Epithelial cell of esophagus (primary cell): ENCODE results near the gene CHST11.
"Not testable (repeated sequence)": the region's sequence is repeated elsewhere in the genome, so short reads cannot be mapped to it uniquely, and the experiment has no call there.

Experiments used
- DNase-seq: peaks from one replicate; pipeline ENCODE4 v3.0.0; 2010; ENCODE audit warnings: low read depth
- H3K4me3 ChIP-seq: 2 replicates; pipeline ENCODE4 v1.5.1; 2011; ENCODE audit warnings: mild to moderate bottlenecking, low read length, control low read depth
- TF ChIP-seq, protein P1 (sequence below): IDR thresholded peaks from 2 replicates; pipeline ENCODE4 v1.5.1; 2011; ENCODE audit warnings: low read depth, mild to moderate bottlenecking, low read length, control low read depth, inconsistent platforms; ENCODE audit not compliant: insufficient read depth; ENCODE audit errors: missing control alignments

The CHST11 gene

DNA sequence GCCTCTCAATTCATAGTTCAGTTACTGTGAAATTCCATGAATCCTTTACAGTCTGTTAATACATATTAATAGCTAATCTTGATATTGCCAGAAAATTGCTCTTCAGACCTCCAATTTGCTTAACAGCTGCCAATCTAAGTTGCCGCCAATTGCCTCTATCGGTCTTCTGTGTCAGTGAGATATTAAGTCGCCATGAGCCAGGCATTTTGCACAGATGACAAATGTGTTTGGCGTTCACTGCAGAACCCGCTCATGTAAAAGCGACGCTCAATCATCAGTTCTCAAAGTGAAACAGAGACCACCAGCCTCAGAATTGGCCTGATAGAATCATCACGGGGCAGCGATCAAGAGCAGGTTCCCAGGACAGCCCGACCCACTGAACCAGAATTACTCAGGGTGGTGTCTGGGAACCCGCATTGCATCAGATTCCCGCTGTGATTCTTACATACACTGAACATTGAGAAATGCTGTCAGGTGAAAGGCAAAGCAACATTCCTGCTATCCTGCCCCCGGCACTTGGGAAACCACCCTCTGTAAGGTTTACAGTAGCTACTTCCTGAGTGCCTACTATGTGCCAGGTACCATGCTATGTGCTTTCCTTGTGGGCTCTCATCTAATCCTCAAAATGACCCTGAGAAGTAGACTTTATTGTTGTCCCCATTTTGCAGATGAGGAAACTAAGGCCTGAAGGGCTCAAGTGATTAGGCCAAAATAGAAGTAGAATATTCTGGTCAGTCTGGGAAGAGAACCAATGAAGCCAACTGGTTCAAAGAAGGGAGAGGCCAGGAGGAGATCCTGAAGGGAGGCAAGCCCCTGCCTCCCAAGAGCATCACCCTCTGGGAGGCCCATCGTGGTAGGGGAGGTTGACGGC is 285.0 kb downstream of the CHST11 start:
- TF ChIP-seq, protein P1, sequence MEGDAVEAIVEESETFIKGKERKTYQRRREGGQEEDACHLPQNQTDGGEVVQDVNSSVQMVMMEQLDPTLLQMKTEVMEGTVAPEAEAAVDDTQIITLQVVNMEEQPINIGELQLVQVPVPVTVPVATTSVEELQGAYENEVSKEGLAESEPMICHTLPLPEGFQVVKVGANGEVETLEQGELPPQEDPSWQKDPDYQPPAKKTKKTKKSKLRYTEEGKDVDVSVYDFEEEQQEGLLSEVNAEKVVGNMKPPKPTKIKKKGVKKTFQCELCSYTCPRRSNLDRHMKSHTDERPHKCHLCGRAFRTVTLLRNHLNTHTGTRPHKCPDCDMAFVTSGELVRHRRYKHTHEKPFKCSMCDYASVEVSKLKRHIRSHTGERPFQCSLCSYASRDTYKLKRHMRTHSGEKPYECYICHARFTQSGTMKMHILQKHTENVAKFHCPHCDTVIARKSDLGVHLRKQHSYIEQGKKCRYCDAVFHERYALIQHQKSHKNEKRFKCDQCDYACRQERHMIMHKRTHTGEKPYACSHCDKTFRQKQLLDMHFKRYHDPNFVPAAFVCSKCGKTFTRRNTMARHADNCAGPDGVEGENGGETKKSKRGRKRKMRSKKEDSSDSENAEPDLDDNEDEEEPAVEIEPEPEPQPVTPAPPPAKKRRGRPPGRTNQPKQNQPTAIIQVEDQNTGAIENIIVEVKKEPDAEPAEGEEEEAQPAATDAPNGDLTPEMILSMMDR = no peak
- H3K4me3 ChIP-seq = no peak overlapping the region
- DNase-seq = peak; percentile 72

DNA sequence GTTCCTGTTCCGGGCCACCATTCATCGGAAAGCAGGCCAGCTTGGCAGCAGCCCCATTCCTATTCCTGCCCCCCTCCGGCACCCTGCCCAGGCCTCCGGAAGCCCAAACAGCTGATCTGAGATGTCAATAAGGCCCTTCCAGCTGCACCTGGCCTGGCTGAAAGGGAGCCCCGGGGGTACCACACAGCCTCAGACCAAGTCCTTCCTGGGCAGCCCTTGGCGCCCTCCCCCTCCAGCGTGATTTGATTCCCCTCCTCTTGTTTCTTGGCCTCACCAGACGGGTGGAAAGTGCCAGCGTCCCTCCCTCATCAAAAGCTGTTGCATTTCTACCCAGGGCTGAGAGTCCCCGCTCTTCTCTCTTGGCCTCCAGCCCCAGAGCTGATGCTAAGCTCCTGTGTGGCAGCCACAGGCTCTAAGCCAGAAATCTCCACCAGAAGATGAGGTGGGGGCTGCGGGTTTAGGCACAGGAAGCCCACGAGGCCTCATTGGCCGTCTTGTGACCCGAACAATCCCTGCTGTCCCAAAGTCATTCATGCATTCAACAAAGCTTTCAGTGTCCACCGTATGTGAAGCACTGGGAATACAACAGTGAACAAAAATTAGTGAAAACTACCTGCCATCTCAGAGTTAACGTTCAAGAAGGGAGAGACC is 285.9 kb downstream of the CHST11 start:
- DNase-seq = no peak
- H3K4me3 ChIP-seq = no peak overlapping the region
- TF ChIP-seq, protein P1 = no peak

DNA sequence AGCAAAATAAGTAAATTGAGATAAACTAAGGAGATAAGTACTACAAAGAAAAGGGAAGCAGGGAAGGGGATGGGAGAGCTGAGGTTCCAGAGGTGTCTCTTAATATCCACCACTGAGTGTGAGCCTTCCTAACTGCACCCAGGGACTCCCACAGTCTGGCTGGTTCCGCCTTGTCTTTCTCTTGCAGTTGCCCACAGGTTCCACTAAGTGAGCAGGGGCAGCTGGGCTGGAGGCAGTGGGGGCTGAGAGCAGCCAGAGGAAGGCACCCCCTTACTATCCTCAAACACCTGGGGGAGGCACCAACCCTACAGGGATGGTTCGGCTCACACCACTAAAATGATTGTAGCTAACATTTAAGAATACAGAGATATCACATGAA is 286.4 kb downstream of the CHST11 start:
- no peak for DNase-seq
- TF ChIP-seq, protein P1 = no peak
- no peak overlapping the region for H3K4me3 ChIP-seq

DNA sequence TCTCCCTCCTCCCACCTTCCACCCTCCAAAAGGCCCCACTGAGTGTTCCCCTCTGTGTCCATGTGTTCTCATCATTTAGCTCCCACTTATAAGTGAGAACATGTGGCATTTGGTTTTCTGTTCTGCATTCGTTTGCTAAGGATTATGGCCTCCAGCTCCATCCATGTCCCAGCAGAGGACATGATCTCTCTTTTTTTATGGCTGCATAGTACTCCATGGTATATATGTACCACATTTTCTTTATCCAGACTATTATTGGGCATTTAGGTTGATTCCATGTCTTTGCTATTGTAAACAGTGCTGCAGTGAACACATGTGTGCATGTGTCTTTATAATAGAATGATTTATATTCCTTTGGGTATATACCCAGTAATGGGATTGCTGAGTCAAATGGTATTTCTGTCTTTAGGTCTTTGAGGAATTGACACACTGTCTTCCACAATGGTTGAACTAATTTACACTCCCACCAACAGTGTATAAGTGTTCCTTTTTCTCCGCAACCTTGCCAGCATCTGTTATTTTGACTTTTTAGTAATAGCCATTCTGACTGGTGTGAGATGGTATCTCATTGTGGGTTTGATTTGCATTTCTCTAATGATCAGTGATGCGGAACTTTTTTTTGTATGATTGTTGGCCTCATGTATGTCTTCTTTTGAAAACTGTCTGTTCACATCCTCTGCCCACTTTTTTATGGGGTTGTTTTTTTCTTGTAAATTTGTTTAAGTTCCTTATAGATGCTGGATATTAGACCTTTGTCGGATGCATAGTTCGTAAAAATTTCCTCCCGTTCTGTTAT is 287.2 kb downstream of the CHST11 start:
- not testable (repeated sequence) for H3K4me3 ChIP-seq, DNase-seq

DNA sequence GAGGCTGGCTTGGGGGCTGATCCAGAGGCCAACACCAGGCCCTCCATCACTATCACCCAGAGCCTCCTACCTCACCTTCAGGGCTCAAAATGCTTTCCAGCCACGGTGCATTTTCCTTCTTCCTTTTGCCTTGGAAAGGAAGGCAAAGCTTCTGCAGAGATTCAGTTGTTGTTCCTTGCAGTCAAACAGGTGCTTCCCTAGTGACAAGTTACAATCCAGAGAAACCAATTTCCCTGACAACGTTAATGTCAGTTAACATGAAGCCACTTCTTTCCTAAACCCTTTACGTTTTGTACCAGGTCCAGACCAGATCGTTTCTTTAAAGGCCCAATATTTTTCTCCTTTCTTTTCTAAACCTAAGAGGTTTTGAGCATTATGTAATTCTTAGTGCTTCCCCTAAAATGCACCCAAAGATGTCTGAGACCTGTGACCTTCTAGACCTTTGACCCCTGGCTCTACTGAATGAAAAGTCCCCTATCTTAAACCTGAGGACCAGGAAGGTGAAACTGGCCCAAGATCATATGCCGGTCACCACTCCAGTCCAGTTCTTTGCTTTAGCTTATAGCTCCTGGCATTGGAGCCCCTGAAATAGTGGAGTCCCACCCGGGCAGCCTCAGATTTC is 289.8 kb downstream of the CHST11 start:
- DNase-seq = no peak
- TF ChIP-seq, protein P1 = no peak
- no peak overlapping the region for H3K4me3 ChIP-seq

DNA sequence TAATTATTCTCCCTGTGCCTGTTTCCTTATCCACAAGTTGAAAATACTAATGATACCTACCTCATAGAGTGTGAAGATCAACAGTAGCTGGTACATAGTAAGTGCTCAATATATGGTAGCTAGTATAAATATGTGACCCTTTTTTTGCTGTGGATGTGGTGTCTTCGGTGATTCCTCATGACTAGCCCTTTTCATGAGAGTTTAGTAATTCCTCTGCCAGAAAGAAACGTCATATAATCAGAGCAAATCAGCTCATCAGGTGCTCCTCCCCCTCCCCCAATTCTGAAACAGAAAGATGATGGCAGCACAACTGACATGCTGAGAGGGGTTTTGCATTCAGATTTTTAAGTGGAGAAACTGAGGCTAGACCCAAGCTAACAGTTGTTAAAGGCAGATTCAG is 290.6 kb downstream of the CHST11 start:
- no peak for DNase-seq
- TF ChIP-seq, protein P1 = no peak

DNA sequence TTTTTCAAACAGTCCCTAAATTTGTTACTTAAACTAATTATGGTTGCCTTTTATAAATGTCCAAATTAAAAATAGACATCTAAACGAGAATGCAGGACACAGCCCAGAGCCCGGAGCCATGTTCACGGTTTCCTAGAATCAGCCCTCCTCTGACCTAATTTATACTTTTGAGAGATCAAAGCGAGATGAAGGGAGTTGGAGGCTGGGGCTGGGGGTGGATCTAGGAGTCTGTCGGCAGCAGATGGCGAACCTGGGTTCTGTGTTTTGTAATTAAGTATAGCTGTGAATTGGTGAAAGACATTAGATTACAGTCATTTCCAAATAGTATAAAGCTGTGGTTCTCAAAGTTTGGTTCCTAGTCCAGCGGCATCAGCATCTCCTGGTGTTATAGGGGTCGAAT is 291.2 kb downstream of the CHST11 start:
- H3K4me3 ChIP-seq = no peak overlapping the region
- TF ChIP-seq, protein P1 = no peak
- no peak for DNase-seq

More for the DNA sequence above, 290.6 kb downstream of the CHST11 start:
- no peak overlapping the region for H3K4me3 ChIP-seq
